HG03060 (cell line): ENCODE results near the gene GRIK2.

Source experiments
- ATAC-seq: cut with Tn5 transposase; IDR thresholded peaks from one replicate; pipeline ENCODE4 v1.9.1; 2021; ENCODE audit warnings: low read depth, moderate number of reproducible peaks; ENCODE audit not compliant: unreplicated experiment

Gene GRIK2

GRCh38 chr6:101451981-101452380 is 58.5 kb downstream of the GRIK2 start:
- no peak for ATAC-seq

DNA sequence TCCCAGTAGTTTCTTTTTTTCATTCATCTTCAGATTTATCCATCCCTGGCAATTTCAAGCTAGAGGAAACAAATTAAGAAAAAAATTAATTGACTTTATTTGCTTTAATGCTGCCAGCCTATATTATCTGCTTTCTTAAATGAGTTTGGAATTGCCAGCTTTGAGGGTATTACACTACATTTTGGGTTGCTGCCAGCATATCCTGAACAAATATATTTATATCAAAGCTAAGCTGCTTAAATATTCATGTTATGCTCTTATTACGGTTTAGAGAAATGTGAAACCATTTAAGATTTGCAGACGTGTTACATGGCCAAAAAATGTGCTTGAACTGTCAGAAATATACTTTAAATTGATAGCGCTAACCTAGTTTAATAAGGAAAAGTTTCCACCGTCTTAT is 59.7 kb downstream of the GRIK2 start:
- ATAC-seq, result no peak

GRCh38 chr6:101454106-101454676 is 60.7 kb downstream of the GRIK2 start:
- ATAC-seq, result no peak

DNA sequence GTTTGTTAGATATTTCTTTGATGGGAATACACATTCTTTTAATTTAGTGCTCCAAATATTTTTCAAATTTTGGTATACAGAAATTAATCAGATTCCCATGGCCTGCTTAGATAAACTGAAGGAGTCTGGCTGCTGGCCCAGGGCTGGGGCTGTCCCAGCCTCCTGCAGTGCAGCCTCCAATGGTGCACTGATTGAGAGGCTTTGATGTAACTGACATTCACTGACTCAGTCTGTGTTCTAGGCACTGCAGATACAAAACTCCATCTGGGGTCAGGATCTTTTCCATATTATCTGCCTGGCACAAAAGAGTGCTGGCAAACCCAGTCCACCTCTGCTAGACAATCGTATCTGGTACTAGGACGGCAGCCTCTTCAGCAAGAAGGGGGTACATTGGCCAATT is 64.8 kb downstream of the GRIK2 start:
- no peak for ATAC-seq

DNA sequence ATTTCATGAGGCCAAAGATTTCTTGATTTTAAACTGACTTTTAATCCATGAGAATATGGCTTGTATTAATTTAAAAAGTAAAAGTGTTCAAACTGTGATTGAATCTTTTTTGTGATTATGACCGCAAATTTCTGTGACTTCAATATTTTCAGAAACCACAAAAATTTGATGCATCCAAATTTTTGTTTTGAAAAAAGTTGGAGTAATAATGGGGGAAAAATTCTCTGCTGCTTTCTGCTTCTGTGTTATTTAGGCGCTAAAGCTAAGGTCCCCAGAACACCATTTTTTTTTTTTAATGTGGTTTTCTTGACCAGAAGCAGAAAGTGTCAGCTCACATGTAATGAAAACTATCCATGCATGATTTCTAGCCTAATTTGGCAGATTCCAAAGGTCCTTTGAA is 65.3 kb downstream of the GRIK2 start:
- ATAC-seq, result no peak

DNA sequence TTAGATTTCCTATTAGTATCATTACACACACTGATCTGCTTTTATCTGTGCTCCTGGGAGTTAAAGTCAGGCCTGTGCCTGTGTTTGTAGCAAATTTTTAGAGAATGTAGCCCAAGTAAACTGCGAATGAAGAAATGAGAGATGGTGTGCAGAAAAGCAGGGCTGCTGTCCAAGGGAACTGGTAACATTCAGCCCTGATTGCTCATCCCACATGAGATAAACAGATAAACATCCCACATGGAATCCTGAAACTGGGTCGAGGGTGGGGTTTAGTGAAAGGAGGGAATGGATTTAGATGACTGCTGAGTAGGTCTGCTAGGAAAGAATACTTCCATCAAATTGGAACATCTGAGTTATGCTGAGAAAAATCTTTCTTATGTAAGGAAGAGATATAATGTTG is 69.1 kb downstream of the GRIK2 start:
- ATAC-seq, result no peak

- ATAC-seq, result no peak
These were observed 72.4 kb downstream of the GRIK2 start for GRCh38 chr6:101465863-101466262.

- no peak for ATAC-seq
These were observed 83.9 kb downstream of the GRIK2 start for GRCh38 chr6:101477436-101477835.

DNA sequence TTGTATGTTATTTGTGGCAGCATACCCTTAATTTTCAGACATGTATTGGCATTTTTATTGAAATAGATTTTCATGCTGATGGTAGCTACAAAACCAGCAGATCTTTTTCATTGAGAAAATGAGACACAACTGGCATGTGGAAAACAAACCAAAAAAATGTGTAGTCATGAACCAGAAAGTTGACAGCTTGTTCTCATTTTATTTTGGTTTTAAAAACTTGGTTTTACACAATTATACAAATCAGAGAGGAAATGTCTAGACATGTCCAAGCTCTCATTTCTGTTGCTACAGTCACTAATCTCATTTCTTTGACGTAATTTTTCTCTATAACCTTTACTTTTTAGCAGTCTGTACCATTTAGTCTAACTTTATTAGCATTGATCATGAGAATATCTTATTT is 85.4 kb downstream of the GRIK2 start:
- ATAC-seq, result no peak

DNA sequence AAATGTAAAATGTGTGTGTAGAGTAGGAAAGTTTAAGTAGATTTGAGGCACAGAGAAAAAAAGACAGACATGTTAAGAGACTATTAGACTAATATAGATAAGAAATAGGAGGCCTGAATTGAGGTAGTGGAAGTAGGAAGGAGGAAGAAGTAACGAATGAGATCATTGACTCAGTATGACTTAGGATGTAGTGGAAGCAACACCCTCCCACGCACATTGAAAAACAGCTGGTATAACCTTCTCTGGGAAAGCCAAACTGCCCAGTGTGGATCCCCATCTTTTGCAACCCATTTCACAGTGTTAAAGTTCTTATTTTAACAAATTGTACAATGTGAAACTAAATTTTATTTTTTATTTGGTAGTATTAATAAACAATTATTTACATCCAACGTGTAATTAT is 89.1 kb downstream of the GRIK2 start:
- no peak for ATAC-seq

DNA sequence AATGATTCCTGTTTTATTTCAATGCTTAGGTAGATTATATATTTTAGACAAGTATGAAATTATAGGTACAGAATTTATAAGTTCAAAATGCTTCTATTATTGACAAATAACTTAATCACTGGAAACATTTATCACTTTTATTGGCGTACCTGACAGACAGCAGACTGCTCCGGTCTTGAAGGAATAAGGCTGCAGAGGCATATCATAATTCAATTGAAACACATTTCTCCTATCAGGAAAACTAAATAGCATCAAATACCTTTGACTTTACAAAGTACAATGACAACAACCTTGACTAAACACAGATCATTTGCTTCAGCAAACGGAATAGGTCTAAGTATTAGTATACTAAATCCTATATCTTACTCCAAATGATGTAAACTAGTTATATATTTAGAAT is 91.3 kb downstream of the GRIK2 start:
- no peak for ATAC-seq

DNA sequence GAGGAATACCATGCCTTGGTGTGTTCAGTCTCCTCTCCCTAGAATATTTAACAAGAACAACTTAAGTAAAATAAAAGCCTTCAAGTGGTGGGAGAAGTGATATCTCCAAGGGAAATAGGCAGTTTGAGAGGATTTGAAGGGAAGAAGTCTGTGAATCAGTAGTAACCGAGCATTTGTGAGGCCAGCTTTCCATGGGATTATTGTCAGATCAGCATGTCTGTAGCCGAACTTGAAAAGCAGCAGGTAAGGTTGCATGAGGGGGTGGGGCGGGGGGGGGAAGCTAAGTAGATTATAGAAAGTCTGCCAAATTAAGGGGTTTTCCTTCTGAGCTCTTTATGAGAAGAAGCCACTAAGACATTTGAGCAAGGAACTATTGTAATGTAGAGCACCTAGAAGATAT is 92.6 kb downstream of the GRIK2 start:
- ATAC-seq, result no peak

DNA sequence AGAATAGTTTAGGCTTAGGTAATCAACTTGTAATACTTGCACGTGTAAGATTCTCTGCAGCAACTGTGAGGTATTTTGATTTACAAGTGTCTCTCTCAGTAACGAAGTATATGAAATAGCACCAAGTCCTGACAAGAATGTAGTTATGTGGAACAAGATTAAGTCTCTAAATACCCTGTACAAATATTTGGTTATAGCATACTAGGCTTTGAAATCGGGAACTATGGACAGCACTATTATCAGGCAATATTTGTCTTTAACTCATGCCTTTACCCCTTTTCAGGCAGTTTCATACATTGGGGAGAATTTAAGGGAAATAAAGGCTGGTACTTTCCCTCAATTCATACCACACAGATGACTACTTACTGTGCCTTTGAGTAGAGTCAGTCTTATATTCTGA is 93.2 kb downstream of the GRIK2 start:
- no peak for ATAC-seq

- no peak for ATAC-seq
These were observed 95.9 kb downstream of the GRIK2 start for GRCh38 chr6:101489456-101489855.

- no peak for ATAC-seq
These were observed 97.3 kb downstream of the GRIK2 start for GRCh38 chr6:101490857-101491256.

DNA sequence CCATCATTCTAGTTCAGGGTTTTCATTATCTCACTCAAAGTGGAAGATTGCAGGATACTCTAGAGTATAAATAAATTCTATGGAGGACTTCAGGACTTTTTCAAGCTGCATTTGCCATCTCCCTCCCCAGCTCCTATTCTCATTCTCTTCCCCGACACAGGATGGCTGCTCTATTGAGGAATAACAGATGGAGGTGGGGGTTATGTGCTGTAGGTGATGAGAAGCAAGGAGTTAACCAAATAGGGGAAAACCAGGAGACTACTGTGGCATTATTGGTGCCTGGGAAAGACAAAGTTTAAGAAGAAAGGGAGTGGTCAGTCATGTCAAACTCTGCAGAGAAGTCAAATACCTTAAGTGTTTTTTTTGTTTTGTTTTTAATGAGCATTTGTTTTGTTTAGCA is 109.3 kb downstream of the GRIK2 start:
- ATAC-seq, result no peak

- ATAC-seq, result no peak
These were observed 116.0 kb downstream of the GRIK2 start for GRCh38 chr6:101509536-101509935.

DNA sequence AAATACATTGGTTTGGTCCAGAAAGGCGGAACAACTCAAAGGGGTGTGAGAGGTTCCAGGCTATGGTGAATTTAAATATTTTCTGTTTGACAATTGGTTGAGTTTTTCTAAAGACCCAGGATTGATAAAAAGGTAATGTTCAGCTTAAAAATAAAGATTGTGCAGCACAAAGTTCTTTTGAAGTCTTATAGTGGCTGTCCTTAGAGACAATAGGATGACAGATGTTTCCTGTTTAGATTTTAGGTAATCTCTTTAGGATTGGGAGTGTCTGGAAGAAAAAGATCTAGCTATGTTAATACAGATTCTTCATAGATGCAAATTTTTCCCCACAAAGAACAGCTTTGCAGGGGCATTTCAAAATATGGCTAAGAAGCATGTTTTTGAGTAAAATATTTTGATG is 119.7 kb downstream of the GRIK2 start:
- ATAC-seq, result no peak

DNA sequence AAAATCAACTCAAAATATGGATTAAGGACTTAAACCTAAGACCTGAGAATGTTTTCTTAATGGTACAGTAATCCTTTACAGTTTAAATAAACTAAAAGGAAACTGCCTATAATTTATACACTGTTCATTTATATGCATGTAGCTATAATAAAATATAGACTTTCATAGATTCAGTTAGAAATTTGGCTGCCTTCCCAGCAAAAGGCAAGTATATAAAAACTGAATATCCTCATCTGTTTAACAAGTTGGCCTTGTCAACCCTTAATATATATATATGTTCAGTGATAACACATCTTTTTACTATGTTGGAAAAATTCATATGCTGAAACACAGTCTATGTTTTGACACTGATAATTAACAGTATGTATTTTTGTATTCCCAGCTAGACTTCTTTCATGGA is 123.1 kb downstream of the GRIK2 start:
- ATAC-seq, result no peak

DNA sequence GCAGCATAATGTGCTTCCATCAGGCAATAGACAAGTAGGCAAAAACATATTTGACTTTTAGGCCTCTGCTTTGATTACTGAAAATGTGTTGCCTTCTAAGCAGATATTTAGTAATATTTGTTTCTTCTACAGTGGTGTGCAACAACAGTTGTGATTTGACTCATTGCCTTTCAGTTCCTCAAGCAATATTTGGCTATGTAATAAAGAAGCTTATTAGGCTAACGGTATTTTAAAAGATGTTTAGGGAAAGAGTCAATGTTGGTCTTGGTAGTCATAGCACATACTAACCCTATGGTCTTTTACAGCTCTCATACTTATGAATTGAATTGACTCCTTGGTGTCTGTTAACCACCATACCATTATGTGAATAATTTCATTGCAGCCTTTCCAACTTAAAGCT is 124.1 kb downstream of the GRIK2 start:
- no peak for ATAC-seq

DNA sequence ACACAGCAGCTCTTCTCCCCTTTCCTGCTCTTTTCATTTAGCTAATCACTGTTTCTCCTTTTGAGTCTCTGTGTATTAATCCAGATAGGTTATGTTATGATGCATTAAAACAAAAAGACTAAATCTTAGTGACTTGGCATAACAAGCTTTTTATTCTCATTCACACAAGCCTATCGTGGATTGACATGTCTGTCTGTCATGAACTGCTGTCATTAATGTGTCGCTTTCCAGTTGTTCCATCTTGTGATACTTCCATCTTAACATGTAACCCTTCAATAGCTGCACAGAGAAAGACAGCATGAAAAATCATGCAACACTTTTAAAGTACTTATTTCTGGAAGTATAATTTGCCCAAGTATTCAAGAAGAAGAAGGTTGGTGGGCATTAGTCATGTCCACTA is 128.7 kb downstream of the GRIK2 start:
- ATAC-seq, result no peak

- no peak for ATAC-seq
These were observed 134.0 kb downstream of the GRIK2 start for GRCh38 chr6:101527467-101527866.

GRCh38 chr6:101528801-101529200 is 135.3 kb downstream of the GRIK2 start:
- no peak for ATAC-seq
